Endodermal cell (in vitro differentiated cells): ENCODE results near the gene ARMH3. TPM values are rescaled to one million over a fixed set of nuclear protein-coding genes. Genes with fewer than 3 reads are reported as not detected.
A peak's percentile ranks its signal among the peaks of the same experiment; 100 is the strongest.

Experiments
- DNase-seq: peaks from one replicate; pipeline ENCODE4 v3.0.0-alpha.2; 2017
- H3K27ac ChIP-seq: 2 replicates; pipeline ENCODE4 v1.5.1; 2013; ENCODE audit warnings: mild to moderate bottlenecking, low read depth, low read length, moderate library complexity
- H3K27me3 ChIP-seq: 2 replicates; pipeline ENCODE4 v1.6.1; 2013; ENCODE audit warnings: mild to moderate bottlenecking, low read length, moderate library complexity; ENCODE audit not compliant: insufficient read depth, control insufficient read depth, poor library complexity, severe bottlenecking
- H3K36me3 ChIP-seq: 2 replicates; pipeline ENCODE4 v1.7.0; 2013; ENCODE audit warnings: mild to moderate bottlenecking, low read length, moderate library complexity; ENCODE audit not compliant: control insufficient read depth, insufficient read depth
- H3K4me1 ChIP-seq: one replicate; pipeline ENCODE4 v1.7.0; 2013; ENCODE audit warnings: low read length; ENCODE audit not compliant: control insufficient read depth, insufficient read depth
- H3K4me3 ChIP-seq: 2 replicates; pipeline ENCODE4 v1.5.1; 2013; ENCODE audit warnings: mild to moderate bottlenecking, low read length, moderate library complexity
- H3K9ac ChIP-seq: 2 replicates; pipeline ENCODE4 v1.6.1; 2013; ENCODE audit warnings: mild to moderate bottlenecking, low read length, moderate library complexity; ENCODE audit not compliant: poor library complexity, severe bottlenecking; ENCODE audit errors: extremely low read depth
- H3K9me3 ChIP-seq: 2 replicates; pipeline ENCODE4 v1.6.1; 2013; ENCODE audit warnings: mild to moderate bottlenecking, low read length, moderate library complexity; ENCODE audit not compliant: control insufficient read depth
- H3K27ac Mint-ChIP-seq: 2 replicates; pipeline ENCODE4 v1.8.0; 2020; ENCODE audit warnings: mixed read lengths
- H3K27me3 Mint-ChIP-seq: 2 replicates; pipeline ENCODE4 v1.8.0; 2021; ENCODE audit warnings: mild to moderate bottlenecking, mixed read lengths; ENCODE audit not compliant: insufficient read depth
- H3K36me3 Mint-ChIP-seq: 2 replicates; pipeline ENCODE4 v1.8.0; 2020; ENCODE audit warnings: low read depth, mixed read lengths
- H3K4me1 Mint-ChIP-seq: 2 replicates; pipeline ENCODE4 v1.8.0; 2020; ENCODE audit warnings: mixed read lengths
- H3K4me3 Mint-ChIP-seq: 2 replicates; pipeline ENCODE4 v1.8.0; 2020; ENCODE audit warnings: mild to moderate bottlenecking, moderate library complexity, mixed read lengths
- H3K9me3 Mint-ChIP-seq: 2 replicates; pipeline ENCODE4 v1.8.0; 2020; ENCODE audit warnings: mild to moderate bottlenecking, mixed read lengths
- CTCF ChIP-seq: fragments of 200-600 bp; sonication (generic); conservative IDR thresholded peaks from 2 replicates; pipeline ENCODE4 v1.5.0; 2021; ENCODE audit warnings: antibody characterized with exemption, mild to moderate bottlenecking
- WGBS, 2 experiments: methylation state at CpG; one replicate each; pipeline versions ENCODE4 v1.1.5 to v1.1.7; 2013; ENCODE audit warnings: missing lambda C conversion rate in 2 of 2, mixed read lengths in 1 of 2; ENCODE audit not compliant: insufficient coverage in 1 of 2, insufficient read length in 1 of 2; 5-methylcytosine and 5-hydroxymethylcytosine counted together
- total RNA-seq, 2 donors: library from RNA; stranded (reverse); fragmentation: NEBNext Ultra II Directional in 1 of 2; extraction: Animal tissue kit (Norgen Biotek cat#: 25700) in 1 of 2; gene quantifications; 2 replicates in 1 of 2; 3 replicates in 1 of 2; pipeline ENCODE4 v1.2.1, GENCODE V29; 2021

The ARMH3 gene
- total RNA-seq, 2 donors from 2014 or later, result 18.0 to 19.7 TPM

GRCh38 chr10:101826852-101827434 is 229.0 kb downstream of the ARMH3 start:
- Mint-ChIP-seq H3K9me3 (no peaks in the 10 kb centered on the region), H3K27me3 (peaks cover 4% of the 10 kb centered on the region), H3K4me3 (no peak overlapping the region), H3K27ac (no peak overlapping the region), H3K36me3 (no peaks in the 10 kb centered on the region), H3K4me1 (peaks cover 5% of the 10 kb centered on the region)
- no peak for TF ChIP-seq CTCF
- DNase-seq, result peak; percentile 21
- Histone ChIP-seq H3K36me3 (no peaks in the 10 kb centered on the region), H3K9me3 (no peaks in the 10 kb centered on the region), H3K9ac (no peak overlapping the region), H3K27ac (no peak overlapping the region), H3K4me3 (no peak overlapping the region), H3K27me3 (no peaks in the 10 kb centered on the region), H3K4me1 (no peaks in the 10 kb centered on the region)
- WGBS, 2 experiments, result 90 to 100% methylated on average over 2 to 5 of the region's 5 CpGs

- Histone ChIP-seq H3K36me3 (no peaks in the 10 kb centered on the region), H3K9ac (no peak overlapping the region), H3K27ac (no peak overlapping the region), H3K4me1 (no peaks in the 10 kb centered on the region), H3K27me3 (no peaks in the 10 kb centered on the region), H3K4me3 (no peak overlapping the region), H3K9me3 (no peaks in the 10 kb centered on the region)
- Mint-ChIP-seq H3K36me3 (no peaks in the 10 kb centered on the region), H3K27me3 (peaks cover 4% of the 10 kb centered on the region), H3K9me3 (no peaks in the 10 kb centered on the region), H3K4me3 (no peak overlapping the region), H3K27ac (no peak overlapping the region), H3K4me1 (peaks cover under 1% of the 10 kb centered on the region)
- no peak for TF ChIP-seq CTCF
- 85 to 89% methylated on average over 2 of the region's 2 CpGs for WGBS, 2 experiments
- DNase-seq, result no peak
Measured at GRCh38 chr10:101824736-101825135, 231.2 kb downstream of the ARMH3 start.

GRCh38 chr10:101818872-101819633 is 236.9 kb downstream of the ARMH3 start:
- H3K27me3 Mint-ChIP-seq, result no peaks in the 10 kb centered on the region
- Histone ChIP-seq H3K27ac (no peak overlapping the region), H3K9ac (peak overlapping the region; percentile 99), H3K27me3 (no peaks in the 10 kb centered on the region), H3K4me3 (peak overlapping the region; percentile 90), H3K4me1 (no peaks in the 10 kb centered on the region), H3K9me3 (no peaks in the 10 kb centered on the region), H3K36me3 (no peaks in the 10 kb centered on the region)
- DNase-seq, result no peak
- H3K9me3 Mint-ChIP-seq, result no peaks in the 10 kb centered on the region
- peaks cover 14% of the 10 kb centered on the region for H3K4me1 Mint-ChIP-seq
- 26 to 43% methylated on average over 13 to 14 of the region's 14 CpGs for WGBS, 2 experiments
- H3K27ac Mint-ChIP-seq, result peak overlapping the region; percentile 96
- peak overlapping the region; percentile 96 for H3K4me3 Mint-ChIP-seq
- no peak for TF ChIP-seq CTCF
- peaks cover 8% of the 10 kb centered on the region for H3K36me3 Mint-ChIP-seq
